IMR-90 (cell line): ENCODE results near the gene OR10H5.

ENCODE experiments used
- CEBPB ChIP-seq: IDR thresholded peaks from 2 replicates; pipeline ENCODE4 v1.6.1; 2012; ENCODE audit warnings: low read depth, low read length, improper control_type of control experiment
- MAZ ChIP-seq: IDR thresholded peaks from 2 replicates; pipeline ENCODE4 v1.6.1; 2012; ENCODE audit warnings: low read depth, mild to moderate bottlenecking, low read length, improper control_type of control experiment, moderate library complexity, borderline replicate concordance
- MXI1 ChIP-seq: IDR thresholded peaks from 2 replicates; pipeline ENCODE4 v1.6.1; 2012; ENCODE audit warnings: low read depth, mild to moderate bottlenecking, low read length, moderate library complexity, borderline replicate concordance
- POLR2A ChIP-seq: IDR thresholded peaks from 2 replicates; pipeline ENCODE4 v1.6.1; 2012; ENCODE audit warnings: mild to moderate bottlenecking, low read depth, low read length
- TF ChIP-seq, protein P1 (sequence below): conservative IDR thresholded peaks from 2 replicates; pipeline ENCODE4 v1.5.1; 2012; ENCODE audit warnings: mild to moderate bottlenecking, low read depth, low read length, improper control_type of control experiment
- TF ChIP-seq, protein P2 (sequence below): fragments of 150-350 bp; IDR thresholded peaks from 2 replicates; pipeline ENCODE4 v1.6.1; 2017; ENCODE audit warnings: mild to moderate bottlenecking, antibody characterized with exemption, low read length, low read depth

DNA sequence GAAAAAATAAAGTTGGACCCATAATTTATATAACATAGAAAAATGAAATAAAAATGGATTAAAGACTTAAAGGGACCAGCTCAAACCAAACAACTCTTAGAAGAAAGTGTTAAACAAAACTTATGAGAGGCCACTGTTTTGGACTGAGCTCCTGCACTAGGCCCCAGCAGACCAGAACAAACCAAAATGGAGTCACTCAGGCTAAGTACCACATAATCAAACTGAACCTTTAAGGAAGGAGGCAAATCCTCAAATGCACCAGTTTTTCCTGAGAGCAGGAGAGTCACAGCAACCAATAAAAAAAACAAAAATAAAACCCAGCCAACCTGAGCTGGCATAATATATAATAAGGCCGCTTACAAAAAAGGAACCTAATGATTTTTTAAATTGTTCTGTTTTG, 38.3 kb downstream of the OR10H5 start:
- TF ChIP-seq MXI1 = no peak
- TF ChIP-seq, protein P1, sequence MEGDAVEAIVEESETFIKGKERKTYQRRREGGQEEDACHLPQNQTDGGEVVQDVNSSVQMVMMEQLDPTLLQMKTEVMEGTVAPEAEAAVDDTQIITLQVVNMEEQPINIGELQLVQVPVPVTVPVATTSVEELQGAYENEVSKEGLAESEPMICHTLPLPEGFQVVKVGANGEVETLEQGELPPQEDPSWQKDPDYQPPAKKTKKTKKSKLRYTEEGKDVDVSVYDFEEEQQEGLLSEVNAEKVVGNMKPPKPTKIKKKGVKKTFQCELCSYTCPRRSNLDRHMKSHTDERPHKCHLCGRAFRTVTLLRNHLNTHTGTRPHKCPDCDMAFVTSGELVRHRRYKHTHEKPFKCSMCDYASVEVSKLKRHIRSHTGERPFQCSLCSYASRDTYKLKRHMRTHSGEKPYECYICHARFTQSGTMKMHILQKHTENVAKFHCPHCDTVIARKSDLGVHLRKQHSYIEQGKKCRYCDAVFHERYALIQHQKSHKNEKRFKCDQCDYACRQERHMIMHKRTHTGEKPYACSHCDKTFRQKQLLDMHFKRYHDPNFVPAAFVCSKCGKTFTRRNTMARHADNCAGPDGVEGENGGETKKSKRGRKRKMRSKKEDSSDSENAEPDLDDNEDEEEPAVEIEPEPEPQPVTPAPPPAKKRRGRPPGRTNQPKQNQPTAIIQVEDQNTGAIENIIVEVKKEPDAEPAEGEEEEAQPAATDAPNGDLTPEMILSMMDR = no peak
- TF ChIP-seq POLR2A = no peak
- no peak for TF ChIP-seq CEBPB
- TF ChIP-seq, protein P2, sequence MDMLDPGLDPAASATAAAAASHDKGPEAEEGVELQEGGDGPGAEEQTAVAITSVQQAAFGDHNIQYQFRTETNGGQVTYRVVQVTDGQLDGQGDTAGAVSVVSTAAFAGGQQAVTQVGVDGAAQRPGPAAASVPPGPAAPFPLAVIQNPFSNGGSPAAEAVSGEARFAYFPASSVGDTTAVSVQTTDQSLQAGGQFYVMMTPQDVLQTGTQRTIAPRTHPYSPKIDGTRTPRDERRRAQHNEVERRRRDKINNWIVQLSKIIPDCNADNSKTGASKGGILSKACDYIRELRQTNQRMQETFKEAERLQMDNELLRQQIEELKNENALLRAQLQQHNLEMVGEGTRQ = no peak
- TF ChIP-seq MAZ = no peak
